Mesothelial cell of epicardium (in vitro differentiated cells): ENCODE data around the gene AKR1C8. TPM values are rescaled to one million over a fixed set of nuclear protein-coding genes. Genes with fewer than 3 reads are reported as not detected.
"Not testable (repeated sequence)": the region's sequence is repeated elsewhere in the genome, so short reads cannot be mapped to it uniquely, and the experiment has no call there.

Experiments
- DNase-seq, 2 experiments: peaks; one replicate each; pipeline ENCODE4 v3.0.0; 2021; ENCODE audit warnings: low spot score in 2 of 2; ENCODE audit not compliant: unreplicated experiment in 2 of 2
- H3K27ac Mint-ChIP-seq: 2 replicates; pipeline ENCODE4 v1.8.0; 2021; ENCODE audit warnings: mixed read lengths
- H3K27me3 Mint-ChIP-seq: 2 replicates; pipeline ENCODE4 v1.8.0; 2021; ENCODE audit warnings: low read depth, mixed read lengths
- H3K36me3 Mint-ChIP-seq: 2 replicates; pipeline ENCODE4 v1.8.0; 2021; ENCODE audit warnings: mixed read lengths
- H3K4me1 Mint-ChIP-seq: 2 replicates; pipeline ENCODE4 v1.8.0; 2021; ENCODE audit warnings: mixed read lengths
- H3K4me3 Mint-ChIP-seq: 2 replicates; pipeline ENCODE4 v1.8.0; 2021; ENCODE audit warnings: mild to moderate bottlenecking, moderate library complexity, mixed read lengths
- H3K9me3 Mint-ChIP-seq: 2 replicates; pipeline ENCODE4 v1.8.0; 2021; ENCODE audit warnings: mixed read lengths
- total RNA-seq: library from RNA; stranded (reverse); gene quantifications from 3 replicates; pipeline ENCODE4 v1.2.1, GENCODE V29; 2021
- TF ChIP-seq, protein P1 (sequence below): fragments of 200-600 bp; sonication (generic); IDR thresholded peaks from one replicate; pipeline ENCODE4 v1.5.0; 2021; ENCODE audit warnings: antibody characterized with exemption; ENCODE audit not compliant: unreplicated experiment

Gene AKR1C8
- total RNA-seq, 1 donor from 2014 or later = not detected

- H3K27me3 Mint-ChIP-seq = no peaks in the 10 kb centered on the region
- H3K4me1 Mint-ChIP-seq = no peaks in the 10 kb centered on the region
- no peak for DNase-seq
- TF ChIP-seq, protein P1, sequence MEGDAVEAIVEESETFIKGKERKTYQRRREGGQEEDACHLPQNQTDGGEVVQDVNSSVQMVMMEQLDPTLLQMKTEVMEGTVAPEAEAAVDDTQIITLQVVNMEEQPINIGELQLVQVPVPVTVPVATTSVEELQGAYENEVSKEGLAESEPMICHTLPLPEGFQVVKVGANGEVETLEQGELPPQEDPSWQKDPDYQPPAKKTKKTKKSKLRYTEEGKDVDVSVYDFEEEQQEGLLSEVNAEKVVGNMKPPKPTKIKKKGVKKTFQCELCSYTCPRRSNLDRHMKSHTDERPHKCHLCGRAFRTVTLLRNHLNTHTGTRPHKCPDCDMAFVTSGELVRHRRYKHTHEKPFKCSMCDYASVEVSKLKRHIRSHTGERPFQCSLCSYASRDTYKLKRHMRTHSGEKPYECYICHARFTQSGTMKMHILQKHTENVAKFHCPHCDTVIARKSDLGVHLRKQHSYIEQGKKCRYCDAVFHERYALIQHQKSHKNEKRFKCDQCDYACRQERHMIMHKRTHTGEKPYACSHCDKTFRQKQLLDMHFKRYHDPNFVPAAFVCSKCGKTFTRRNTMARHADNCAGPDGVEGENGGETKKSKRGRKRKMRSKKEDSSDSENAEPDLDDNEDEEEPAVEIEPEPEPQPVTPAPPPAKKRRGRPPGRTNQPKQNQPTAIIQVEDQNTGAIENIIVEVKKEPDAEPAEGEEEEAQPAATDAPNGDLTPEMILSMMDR = no peak
- H3K27ac Mint-ChIP-seq = no peak overlapping the region
- no peak overlapping the region for H3K4me3 Mint-ChIP-seq
- H3K9me3 Mint-ChIP-seq = peaks cover 38% of the 10 kb centered on the region
- H3K36me3 Mint-ChIP-seq = no peaks in the 10 kb centered on the region
Observed at GRCh38 chr10:5216801-5217200, 31.9 kb upstream of the AKR1C8 start.

DNA sequence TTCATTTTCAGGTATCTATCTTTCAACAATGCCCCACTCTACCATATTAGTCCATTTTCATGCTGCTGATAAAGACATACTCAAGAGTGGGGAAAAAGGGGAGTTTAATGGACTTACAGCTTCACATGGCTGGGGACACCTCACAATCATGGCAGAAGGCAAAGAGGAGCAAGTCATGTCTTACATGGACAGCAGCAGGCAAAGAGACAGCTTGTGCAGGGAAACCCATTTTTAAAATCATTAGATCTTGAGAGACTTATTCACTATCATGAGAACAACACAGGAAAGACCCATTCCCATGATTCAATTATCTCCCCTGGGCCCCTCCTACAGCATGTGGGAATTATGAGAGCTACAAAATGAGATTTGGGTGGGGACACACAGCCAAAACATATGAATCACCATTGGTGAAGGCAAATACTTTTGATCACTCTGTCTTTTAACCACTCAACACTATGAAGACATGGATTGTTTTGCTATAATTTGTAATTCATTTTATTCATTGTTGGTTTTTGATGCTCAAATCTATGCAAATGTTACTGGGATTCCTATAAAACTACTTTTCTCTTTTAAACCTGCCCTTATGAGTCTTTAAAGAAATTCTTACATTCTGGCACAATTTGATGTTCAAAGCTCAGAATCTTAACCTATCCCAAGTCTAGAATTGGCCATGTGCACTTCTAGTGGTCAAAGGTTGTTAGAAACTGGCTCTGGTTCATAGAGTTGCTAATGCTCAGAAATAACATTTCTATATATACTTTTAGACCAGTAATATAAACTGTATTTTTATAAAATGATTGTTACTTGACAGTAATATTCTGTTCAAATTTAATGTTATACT lies 27.0 kb upstream of the AKR1C8 start:
- Mint-ChIP-seq H3K4me3 (no peak overlapping the region), H3K4me1 (no peaks in the 10 kb centered on the region), H3K9me3 (peaks cover 48% of the 10 kb centered on the region), H3K27me3 (no peaks in the 10 kb centered on the region), H3K27ac (no peak overlapping the region), H3K36me3 (no peaks in the 10 kb centered on the region)
- no peak for DNase-seq
- TF ChIP-seq, protein P1 = no peak

- peaks cover 49% of the 10 kb centered on the region for H3K9me3 Mint-ChIP-seq
- H3K4me1 Mint-ChIP-seq, H3K36me3 Mint-ChIP-seq, H3K4me3 Mint-ChIP-seq, H3K27me3 Mint-ChIP-seq, H3K27ac Mint-ChIP-seq, DNase-seq: not testable (repeated sequence)
Observed at GRCh38 chr10:5210261-5210660, 25.3 kb upstream of the AKR1C8 start.

- not testable (repeated sequence) for H3K36me3 Mint-ChIP-seq, H3K27me3 Mint-ChIP-seq, H3K4me3 Mint-ChIP-seq, DNase-seq, H3K27ac Mint-ChIP-seq, H3K4me1 Mint-ChIP-seq
- H3K9me3 Mint-ChIP-seq = peaks cover 47% of the 10 kb centered on the region
Observed at GRCh38 chr10:5209776-5210175, 24.8 kb upstream of the AKR1C8 start.

- Mint-ChIP-seq H3K36me3 (no peaks in the 10 kb centered on the region), H3K9me3 (peaks cover 62% of the 10 kb centered on the region), H3K4me1 (no peaks in the 10 kb centered on the region), H3K27ac (no peak overlapping the region), H3K4me3 (no peak overlapping the region), H3K27me3 (no peaks in the 10 kb centered on the region)
- DNase-seq = no peak
- TF ChIP-seq, protein P1 = no peak
Observed at GRCh38 chr10:5206799-5207198, 21.8 kb upstream of the AKR1C8 start.

DNA sequence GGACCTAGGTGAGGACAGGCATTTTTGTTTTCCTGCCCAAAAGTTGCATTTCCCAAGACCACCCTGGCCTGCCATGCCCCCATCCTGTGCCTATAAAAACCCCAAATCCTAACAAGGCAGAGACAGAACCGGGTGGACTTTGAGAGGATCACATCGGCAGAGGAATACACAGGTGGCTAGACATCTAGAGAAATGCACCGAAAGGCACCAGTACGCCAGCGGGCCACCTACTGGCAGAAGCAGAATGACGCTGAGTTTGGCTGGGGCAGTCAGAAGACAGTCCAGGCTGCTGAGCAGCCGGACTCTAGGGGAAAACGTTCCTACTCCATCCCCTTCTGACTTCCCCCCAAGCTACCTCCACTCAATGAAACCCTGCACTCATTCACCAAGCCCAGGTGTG lies 14.4 kb upstream of the AKR1C8 start:
- H3K4me3 Mint-ChIP-seq = no peak overlapping the region
- H3K36me3 Mint-ChIP-seq = no peaks in the 10 kb centered on the region
- H3K4me1 Mint-ChIP-seq = no peaks in the 10 kb centered on the region
- no peak for DNase-seq
- H3K27ac Mint-ChIP-seq = no peak overlapping the region
- no peaks in the 10 kb centered on the region for H3K27me3 Mint-ChIP-seq
- TF ChIP-seq, protein P1 = no peak
- H3K9me3 Mint-ChIP-seq = peaks cover 44% of the 10 kb centered on the region

DNA sequence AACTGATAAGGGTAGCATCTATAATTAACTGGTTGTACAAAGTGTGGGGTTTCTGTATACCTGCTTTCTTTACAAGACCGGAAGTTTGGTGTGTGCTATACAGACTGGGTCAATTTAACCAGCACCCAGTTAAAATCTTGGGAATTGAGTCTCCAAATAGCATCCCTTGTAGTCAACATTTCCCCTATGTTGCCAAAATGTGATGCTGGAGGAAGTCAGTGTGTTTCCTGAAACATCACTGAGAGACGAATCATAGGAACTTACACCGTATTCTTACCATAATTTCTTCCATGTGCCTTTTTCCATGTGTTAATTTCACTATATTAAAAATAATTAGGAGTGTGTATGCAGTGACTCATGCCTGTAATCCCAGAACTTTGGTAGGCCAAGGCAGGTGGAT lies 13.4 kb upstream of the AKR1C8 start:
- TF ChIP-seq, protein P1 = no peak
- no peaks in the 10 kb centered on the region for H3K27me3 Mint-ChIP-seq
- no peak overlapping the region for H3K27ac Mint-ChIP-seq
- no peak overlapping the region for H3K4me3 Mint-ChIP-seq
- peaks cover 44% of the 10 kb centered on the region for H3K9me3 Mint-ChIP-seq
- H3K4me1 Mint-ChIP-seq = no peaks in the 10 kb centered on the region
- H3K36me3 Mint-ChIP-seq = no peaks in the 10 kb centered on the region
- DNase-seq = no peak
